Smooth muscle cell of the brain vasculature (primary cell): ENCODE results near the gene TSSK2.
"Not testable (repeated sequence)": the region's sequence is repeated elsewhere in the genome, so short reads cannot be mapped to it uniquely, and the experiment has no call there.

Source experiments
- DNase-seq: peaks from one replicate; pipeline ENCODE4 v3.0.0-alpha.2; 2012; ENCODE audit warnings: low read depth, low spot score

TSSK2 gene

DNA sequence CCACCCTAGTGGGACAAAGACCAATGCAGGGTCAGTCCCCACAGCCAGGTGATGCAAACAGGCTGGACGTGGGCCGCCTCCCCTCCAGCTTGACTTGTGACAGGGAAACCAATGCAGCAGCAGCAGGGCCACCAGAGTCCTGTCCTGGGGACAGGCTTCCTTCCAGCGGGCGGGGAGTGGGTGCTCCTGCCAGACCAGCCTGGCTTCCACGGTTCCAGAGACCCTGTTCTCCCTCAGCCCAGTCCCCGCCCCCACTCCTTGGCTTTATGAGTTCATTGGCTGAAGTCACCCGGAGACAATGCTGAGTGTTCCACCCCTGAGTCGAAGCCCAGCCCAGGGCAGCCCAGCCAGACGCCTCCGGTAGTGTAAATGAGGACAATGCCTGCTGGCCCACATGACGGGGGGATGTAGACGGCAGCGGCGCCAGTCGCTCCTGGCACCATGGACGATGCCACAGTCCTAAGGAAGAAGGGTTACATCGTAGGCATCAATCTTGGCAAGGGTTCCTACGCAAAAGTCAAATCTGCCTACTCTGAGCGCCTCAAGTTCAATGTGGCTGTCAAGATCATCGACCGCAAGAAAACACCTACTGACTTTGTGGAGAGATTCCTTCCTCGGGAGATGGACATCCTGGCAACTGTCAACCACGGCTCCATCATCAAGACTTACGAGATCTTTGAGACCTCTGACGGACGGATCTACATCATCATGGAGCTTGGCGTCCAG is at the start of gene TSSK2:
Gene TSSK2, plus strand, starts transcription at position 350 of the 726 bp plus-strand sequence. Its CDS starts 92 bp downstream, at position 442.
- DNase-seq = no peak

DNA sequence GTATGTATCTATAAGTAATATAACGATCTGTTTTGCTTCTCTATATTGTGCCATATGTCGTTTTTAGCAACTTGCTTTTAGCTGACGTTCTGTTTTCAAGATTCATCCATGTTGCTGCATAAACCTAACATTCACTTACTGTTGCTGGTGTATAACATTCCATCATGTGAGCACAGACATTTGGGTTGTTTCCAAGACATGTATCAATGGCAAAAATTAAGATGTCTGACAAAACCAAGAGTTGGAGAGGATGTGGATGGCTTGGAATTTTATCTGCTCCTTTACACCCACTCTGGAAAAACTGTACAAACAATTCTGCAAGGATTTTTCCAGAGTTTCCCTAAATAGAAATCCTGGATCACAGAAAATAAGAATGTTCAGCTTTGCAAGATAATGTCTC is 49.8 kb upstream of the TSSK2 start:
- no peak for DNase-seq

DNA sequence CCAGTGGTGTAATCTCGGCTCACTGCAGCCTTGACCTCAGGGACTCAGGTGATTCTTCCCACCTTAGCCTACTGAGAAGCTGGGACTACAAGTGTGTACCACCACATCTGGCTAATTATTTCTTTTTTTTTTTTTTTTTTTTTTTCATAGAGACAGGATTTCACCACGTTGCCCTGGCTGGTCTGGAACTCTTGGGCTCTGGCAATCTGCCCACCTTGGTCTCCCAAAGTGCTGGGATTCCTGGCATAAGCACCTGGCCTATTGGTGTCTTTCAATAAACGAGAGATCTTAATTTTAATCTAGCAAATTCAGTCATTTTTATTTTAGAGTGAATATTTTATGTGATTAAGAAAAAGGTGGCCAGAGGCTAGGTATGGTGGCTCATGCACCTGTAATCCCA is 49.0 kb upstream of the TSSK2 start:
- DNase-seq = no peak

DNA sequence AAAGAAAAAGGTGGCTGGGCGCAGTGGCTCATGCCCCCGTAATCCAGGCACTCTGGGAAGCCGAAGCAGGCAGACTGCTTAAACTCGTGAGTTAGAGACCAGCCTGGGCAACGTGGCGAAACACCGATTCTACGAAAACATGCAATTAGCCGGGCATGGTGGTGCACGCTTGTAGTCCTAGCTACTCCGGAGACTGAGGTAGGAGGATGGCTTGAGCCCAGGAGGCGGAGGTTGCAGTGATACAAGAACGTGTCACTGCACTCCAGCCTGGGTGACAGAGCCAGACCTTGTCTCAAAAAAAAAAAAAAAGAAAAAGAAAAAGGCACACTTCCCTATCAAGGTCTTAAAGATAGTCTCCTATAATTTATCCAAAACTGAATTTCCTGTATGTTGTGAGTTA is 48.3 kb upstream of the TSSK2 start:
- no peak for DNase-seq

DNA sequence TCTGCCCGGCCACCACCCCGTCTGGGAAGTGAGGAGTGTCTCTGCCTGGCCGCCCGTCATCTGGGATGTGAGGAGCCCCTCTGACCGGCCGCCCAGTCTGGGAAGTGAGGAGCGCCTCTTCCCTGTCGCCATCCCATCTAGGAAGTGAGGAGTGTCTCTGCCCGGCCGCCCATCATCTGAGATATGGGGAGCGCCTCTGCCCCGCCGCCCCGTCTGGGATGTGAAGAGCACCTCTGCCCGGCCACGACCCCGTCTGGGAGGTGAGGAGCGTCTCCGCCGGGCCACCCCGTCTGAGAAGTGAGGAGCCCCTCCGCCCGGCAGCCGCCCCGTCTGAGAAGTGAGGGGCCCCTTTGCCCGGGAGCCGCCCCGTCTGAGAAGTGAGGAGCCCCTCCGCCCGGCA is 47.0 kb upstream of the TSSK2 start:
- not testable (repeated sequence) for DNase-seq

DNA sequence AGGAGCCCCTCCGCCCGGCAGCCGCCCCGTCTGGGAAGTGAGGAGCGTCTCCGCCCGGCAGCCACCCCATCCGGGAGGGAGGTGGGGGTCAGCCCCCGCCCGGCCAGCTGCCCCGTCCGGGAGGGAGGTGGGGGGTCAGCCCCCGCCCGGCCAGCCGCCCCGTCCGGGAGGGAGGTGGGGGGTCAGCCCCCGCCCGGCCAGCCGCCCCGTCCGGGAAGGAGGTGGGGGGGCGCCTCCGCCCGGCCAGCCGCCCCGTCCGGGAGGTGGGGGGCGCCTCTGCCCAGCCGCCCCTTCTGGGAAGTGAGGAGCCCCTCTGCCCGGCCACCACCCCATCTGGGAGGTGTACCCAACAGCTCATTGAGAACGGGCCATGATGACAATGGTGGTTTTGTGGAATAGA is 46.5 kb upstream of the TSSK2 start:
- DNase-seq = not testable (repeated sequence)

DNA sequence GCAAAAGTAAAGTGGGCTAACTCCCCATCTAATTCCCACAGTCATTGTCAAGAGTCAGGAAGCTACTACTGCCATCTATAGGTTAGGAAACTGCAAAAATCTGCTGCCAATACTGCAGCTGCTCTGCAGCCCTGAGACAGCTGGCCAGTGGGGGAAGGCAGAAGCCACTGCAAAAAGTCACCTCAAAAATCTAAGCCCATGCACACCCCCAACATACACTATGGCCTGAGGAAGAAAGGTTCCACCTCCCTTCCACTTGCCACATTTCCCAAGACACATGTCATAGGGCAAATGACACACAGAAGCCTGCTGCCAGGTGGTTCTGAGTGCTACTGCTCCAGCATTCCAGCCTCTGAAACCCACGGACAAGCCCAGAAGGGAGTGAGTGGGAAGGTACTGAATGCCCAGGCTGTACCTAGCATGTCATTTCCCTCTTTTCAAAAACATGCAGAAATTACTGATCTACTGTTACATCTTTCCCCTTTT is 45.8 kb upstream of the TSSK2 start:
- no peak for DNase-seq

DNA sequence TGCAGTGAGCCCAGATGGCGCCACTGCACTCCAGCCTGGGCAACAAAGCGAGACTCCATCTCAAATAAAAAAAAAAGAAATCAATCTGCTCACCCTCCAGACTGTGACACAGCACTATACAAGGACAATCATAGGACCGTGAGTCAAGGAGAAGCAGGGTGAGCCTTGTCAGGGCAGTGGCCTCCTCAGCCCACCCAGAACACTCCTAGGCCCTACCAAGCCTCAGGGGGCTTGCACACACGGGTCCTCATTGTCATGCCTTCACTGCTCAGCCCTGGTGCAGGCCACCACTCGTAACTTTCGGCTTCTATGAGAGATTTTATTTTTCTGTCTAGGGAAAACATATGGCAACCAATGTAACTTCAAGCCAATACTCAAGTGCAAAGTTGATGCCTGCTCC is 44.7 kb upstream of the TSSK2 start:
- DNase-seq = no peak

DNA sequence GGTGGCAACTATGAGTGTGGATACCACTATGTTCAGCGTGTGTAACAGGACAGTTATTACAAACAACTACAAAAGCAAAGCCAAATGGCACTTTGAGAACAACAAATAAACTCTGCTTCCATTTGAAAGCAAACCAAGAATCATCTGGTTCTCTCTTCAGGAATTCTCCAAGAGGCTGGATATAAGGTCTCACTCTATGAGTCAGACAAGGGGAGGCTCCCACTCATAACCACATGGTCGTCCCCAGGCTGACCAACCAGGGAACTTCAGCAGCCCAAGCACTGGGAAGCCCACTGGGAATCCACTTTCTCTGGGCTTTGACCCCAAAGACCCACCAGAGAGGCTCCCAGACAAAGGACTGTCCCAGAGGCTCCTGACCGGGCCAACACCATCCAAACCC is 44.2 kb upstream of the TSSK2 start:
- DNase-seq = no peak

DNA sequence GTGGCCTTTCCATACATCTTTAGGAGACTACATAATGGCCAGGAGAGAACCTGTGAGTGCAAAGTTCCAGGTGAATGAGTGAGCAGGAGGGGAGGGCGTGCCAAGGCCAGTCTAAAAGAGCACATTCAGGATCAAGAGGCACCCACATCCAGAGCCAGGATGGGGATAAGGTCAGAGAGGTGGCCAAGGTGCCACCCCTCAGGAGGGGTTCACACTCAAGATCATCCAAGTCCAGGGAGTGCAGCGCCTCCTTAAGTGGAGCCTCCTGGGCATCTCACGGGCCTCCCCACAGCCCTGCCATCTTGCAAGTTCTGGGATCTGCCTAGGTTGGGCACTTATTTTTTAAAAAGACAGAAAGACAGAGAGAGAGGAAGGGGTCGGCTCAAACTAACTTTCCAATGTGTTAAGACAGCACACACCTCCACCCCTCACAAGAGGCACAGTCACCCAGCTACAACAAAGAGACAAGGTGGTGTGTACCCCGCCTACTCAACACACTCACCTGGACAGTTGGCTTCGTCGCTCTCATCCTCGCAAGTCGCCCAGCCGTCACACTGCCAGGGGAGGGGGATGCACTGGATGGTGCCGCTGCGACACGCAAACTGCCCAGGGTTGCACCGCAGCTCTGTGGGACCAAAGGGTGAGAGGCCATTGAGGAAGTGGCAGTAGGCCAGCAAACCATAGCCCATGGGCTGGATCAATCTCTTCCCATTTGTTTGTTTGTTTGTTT is 42.1 kb upstream of the TSSK2 start:
- DNase-seq = no peak

DNA sequence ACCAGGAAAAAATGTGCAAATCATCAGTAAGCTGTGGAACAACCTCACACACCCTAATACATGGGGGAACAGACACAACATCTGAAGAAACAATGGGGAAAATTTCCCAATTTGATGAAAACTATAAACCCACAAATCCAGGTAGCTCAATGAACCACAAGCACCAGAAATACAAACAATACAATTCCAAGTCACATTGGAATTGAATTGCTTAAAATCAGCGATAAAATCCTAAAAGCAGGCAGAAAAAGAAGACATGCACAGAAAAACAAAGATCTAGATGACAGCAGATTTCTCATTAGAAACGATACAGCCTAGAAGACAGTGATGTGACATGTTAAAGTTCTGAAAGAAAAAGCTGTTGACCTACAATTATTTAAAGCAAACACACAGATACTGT is 40.9 kb upstream of the TSSK2 start:
- DNase-seq = no peak

DNA sequence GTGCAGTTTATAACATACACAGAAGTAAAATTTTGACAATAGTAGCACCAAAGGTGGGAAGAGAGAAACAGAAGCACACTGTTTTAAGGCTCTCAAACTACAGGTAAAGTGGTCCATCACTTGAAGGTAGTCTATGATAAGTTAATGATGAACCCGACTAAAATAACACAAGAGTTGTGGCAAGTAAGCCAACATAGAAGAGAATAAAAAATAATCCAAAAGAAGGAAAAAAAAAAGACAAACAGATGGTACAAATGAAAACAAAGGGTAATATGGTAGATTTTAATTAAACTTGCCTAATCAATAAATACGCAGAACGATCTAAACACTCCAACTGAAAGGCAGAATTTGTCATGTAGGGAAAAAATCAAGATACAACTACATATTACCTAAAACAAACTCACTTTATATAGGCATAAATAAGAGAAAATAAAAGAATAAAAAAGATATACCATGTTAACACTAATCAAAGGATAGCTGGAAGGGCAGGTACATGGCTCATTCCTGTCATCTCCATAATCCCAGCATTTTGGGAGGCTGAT is 40.5 kb upstream of the TSSK2 start:
- no peak for DNase-seq

DNA sequence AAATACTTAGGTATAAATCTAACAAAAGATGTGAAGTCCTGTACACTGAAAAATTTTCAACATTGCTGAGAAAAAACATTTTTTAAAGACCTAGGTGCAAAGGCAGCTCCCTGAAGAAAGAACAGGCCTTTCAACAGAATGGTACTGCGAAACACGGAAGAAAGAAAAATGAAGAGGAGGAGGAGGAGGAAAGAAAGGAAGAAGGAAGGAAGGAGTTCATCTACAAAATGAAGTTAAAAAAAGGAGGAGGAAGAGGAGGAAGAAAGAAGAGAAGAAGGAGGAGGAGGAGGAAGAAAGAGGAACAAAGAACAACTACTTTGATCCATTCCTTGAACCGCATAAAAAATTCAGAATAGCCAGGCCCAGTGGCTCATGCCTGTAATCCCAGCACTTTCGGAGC is 38.4 kb upstream of the TSSK2 start:
- DNase-seq = no peak

DNA sequence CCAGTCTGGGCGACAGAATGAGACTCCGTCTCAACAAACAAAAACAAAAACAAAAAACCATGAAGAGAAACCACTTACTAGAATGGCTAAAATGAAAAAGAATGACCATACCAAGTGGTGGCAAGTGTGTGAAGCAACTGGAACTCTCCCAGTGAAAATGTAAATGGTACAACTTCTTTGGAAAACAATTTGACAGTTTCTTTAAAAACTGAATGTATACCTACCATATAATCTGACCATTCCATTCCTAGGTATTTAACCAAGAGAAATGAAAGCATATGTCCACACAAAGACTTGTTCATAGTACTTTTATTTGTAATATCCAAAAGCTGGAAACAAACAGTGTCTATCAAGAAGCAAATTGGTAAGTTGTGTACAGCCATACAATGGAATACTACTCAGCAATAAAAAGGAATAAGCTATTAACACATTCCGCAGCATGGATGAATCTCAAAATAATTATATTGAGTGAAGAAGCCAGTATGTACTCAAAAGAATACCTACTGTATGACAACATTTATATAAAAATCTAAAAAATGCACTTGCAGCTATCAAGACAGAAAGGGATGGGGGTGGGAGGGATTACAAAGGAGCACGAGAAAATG is 36.6 kb upstream of the TSSK2 start:
- DNase-seq = no peak

DNA sequence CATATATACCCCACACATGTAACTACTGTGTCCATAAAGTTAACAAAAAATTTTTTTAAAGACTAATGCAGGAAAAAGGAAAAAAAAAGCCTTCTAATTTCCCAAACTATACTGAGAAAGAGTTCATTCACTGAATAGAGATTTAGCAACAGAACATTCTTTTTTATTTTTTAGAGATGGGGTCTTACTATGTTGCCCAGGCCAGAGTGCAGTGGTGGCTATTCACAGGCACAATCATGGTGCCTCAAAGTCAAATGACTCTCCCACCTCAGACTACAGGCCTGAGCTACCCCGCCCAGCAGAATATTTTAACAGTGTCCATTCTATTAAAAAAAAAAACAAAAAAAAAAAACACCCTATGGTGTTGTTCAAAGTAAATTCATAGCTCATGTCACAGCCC is 34.6 kb upstream of the TSSK2 start:
- no peak for DNase-seq

DNA sequence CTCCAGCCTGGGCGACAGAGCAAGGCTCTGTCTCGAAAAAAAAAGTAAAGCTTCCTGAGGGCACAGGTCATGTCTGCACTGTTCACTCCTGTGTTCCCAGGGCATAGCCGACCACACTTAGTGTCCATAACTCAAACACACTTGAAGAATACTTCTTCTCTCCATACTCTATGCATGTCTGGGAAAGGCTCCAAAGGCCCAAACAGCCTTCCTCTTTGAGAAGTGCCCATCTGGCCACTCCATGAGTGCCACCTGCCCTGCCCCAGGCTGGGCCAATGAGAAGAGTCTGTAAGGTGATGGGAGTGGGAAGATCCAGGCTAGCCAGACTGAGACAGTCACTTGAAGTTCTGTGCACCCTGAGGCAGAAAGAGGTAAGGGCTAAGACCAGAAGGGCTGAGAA is 33.6 kb upstream of the TSSK2 start:
- no peak for DNase-seq

DNA sequence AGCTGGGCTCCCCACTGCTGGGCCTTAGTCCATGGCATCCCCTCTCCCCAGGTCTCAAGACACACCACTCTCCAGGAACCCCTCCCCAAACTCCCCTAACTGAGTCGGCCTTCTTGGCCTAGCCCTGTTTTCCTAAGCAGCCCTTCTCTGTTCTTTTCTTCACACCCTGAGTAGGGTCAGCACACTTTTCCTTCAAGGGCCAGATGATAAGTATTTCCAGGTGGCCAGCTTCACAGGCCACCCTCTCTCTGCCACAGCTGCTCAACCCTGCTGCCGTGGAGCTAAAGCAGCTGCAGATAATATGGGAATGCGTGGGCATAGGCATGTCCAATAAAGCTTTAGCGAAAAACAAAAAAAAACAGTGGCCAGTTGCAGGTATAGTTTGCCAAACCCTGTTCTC is 33.0 kb upstream of the TSSK2 start:
- no peak for DNase-seq

DNA sequence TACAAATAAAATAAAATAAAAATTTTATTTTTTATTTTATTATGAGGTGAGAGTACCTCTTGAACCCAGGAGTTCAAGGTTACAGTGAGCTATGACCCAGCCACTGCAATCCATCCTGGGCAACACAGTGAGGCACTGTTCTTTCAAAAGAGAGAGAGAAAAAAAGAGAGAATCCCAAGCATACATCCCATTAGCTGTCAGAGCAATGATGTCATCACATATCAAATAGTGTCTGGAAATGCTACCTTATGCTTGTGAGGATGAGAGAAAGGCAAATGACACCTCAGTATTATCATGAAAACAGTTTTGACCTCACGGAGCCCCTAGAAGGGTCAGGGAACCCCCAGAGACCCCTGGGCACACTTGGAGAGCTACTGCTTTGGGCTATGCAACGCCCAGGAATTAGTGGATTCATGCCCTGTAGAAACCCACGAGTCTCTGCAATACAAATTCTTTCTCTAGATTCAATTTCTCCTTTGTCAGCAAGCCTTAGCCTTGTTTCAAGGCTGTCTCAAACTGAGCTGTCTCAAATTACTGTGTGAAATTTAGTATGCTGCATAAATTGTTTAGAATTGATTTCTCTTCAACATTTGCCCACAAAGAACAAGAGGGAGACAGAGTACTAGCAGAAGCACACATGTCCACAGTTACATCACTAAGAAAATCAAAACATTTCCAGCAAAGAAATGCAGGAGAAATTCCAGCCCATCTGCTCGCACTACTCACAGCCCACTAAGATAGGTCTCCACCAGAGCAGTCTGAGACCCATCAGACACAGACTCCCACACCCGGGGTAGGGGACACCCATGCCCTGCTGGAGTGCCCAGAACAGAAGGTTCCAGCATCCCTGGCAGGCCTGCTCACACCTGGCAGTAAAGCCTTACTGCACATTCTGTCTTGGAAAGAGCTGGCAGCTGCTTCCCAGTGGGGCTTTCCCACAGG is 27.0 kb upstream of the TSSK2 start:
- DNase-seq = no peak

DNA sequence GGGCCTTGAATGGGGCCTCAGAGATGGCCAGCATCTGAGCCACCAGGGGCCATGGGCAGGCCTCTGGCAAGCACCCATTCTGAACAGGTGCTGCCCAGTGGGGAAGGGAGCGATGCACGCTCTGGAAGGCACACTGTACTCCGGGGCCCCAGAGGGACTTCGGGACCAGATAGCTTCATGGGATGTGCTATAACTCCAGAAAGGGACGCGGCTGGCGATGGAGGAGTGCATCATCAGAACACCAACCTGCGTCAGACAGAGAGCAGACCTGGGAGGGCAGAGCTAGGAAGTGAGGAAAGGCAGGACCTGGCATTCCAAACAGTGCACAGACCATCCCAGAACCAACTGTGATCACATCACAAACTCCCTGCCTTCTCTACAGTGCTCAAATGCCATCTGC is 25.7 kb upstream of the TSSK2 start:
- no peak for DNase-seq

DNA sequence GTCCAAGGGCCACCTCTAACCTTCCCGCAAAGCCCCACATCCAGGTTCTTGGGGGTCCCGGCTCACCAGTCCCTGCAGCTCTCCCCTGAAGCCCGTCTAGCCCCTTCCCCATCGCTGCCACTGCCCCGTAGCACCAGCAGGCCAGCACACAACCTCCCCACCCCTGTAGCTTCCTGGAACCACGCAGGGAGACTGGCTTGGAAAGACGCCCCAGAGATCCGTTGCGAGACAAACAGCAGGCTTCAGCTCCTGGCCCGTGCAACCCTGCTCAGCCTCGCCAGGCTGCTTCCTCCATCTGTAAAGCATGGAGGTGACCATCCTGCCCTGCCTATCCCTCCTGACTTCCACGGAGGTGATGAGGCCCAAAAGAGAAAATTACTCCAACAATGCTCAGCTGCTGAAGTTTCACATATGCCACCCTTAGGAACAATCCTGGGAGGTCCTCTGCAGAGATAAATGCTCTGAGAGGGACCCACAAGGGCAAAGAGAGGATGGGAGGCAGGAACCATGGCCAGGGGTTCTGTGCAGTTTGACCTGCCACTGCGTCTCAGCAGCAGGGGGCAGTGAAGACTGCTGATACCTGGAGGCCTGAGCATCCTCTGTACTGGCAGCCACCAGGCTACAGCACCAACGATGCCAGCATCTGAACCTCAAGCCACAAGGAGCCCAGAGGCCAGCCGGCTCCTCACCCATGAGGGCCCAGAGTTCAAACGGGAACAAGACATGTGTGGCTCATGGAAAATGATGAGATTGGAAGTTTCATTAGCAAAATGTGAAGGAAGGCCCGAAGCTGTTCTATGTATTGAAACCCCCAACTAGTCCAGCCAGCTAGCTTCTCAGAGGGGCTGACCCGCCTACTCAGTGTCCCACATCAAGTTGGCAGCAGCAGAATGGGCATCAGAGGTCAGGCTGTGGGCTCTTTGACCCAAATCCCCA is 25.0 kb upstream of the TSSK2 start:
- no peak for DNase-seq
